SK-N-SH (cell line): Measurements from ENCODE around the gene ITIH2.

Experiments
- EP300 ChIP-seq, 2 experiments: IDR thresholded peaks; 2 replicates each; pipeline versions ENCODE4 v1.4.0 to v1.6.1; 2012; ENCODE audit warnings: borderline replicate concordance in 1 of 2, low read depth in 1 of 2, low read length in 1 of 2
- POLR2AphosphoS5 ChIP-seq: IDR thresholded peaks from 2 replicates; pipeline ENCODE4 v1.6.1; 2012; ENCODE audit warnings: low read depth, low read length

DNA sequence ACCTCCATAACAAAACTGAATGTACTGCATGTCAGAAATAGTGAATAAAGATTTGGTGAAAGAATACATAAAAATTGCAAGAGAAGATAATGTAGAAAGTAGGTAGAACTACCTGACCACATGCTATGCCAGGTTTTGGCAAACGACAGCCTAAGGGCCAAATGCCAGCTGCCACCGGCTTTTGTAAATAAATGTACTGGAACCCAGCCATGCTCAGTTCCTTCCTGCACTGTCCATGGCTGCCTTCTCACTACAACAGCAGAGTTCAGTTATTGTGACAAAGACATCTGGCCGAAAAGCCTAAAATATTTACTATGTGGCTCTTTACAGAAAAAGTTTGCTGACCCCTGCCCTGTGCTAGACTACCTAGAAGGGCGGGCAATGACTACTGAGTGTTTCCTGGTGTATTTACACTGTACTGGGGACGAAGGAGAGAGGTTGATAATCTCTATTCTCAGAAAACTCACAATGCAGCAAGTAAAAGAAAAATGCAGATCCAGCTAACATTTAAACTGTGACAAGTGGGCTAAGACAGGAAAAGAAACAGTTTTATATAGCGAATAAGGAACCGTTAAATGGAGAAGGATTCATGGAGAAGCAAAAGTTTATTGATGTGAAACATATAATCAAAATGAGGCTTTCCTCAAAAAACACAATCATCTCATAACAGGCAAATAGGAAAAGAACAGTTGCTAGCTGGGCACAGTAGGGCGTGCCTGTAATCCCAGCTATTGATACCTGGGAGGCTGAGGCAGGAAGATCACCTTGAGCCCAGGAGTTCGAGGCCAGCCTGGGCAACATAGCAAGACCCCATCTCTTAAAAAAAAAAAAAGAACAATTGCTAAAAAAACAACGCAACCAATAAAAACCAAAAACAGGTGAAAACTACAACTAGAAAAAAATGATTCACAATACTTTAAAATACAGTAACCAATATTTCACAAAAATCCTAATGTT is 71.0 kb downstream of the ITIH2 start:
- TF ChIP-seq POLR2AphosphoS5 = no peak
- no peak for TF ChIP-seq EP300 (IDR thresholded peaks at IDR 0.05; ENCODE audit: borderline replicate concordance in 1 of 2, low read depth in 1 of 2, low read length in 1 of 2)
